ENCODE data around the gene DRICH1. TPM values are rescaled to one million over a fixed set of nuclear protein-coding genes. Genes with fewer than 3 reads are reported as not detected.
A peak's percentile ranks its signal among the peaks of the same experiment; 100 is the strongest.
"Not testable (repeated sequence)": the region's sequence is repeated elsewhere in the genome, so short reads cannot be mapped to it uniquely, and the experiment has no call there.

Gene DRICH1
- total RNA-seq, 3 donors from 2014 or later = 0.65 to 1.9 (median 0.85) TPM

DNA sequence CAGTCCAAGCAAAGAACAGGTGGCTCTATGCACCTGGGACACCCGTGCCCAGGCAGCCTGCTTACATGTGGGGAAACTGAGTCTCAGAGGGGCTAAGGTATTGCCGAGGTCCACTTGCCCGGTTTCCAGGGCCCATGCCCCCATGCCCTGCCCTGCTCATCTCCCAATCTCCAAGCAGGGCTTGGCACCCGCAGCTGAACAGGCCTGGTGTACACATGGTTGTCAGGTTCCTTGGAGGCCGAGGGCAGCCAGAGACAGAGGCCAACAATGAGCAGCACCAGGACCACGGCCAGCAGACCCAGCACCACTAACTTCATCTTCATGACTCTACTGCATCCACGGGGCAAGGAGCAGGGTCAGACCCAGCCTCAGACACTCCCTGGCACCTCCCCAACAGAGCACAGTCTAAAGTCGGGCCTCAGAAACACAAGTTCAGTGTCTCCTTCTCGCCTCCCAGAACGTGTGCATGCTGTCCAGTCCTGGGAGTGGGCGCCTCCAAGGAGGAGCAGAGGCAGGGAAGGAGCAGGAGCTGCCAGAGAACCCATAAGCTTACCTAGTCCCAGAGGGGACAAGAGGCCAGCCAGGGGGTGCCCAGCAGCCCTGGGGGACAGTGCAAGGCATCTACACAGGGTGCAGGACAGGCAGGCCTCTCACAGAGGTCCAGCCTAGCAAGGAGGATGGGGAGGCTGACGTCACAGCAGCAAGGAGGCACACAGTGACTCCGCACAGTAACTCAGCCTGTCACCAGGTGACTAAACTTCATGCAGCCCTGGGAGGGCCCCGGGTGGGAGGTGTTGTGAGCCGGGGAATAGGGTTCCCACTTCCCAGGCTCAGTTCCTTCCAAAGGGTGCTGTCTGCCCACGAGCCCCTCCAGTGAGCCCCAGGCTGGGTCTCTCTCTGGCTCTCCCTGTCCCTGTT lies 38.5 kb upstream of the DRICH1 start:
- no peak overlapping the region for H3K4me3 ChIP-seq
- H3K36me3 ChIP-seq (ENCODE audit: low read depth) = no peaks in the 10 kb centered on the region
- intact Hi-C loops (cut with DNase I, micrococcal nuclease) = no loop called here
- DNase-seq (peak in 1 of 3 donors; percentile 32), ATAC-seq (no peak)
- no peaks in the 10 kb centered on the region for H3K4me1 ChIP-seq (ENCODE audit: low read depth)
- no peak for TF ChIP-seq CTCF (IDR thresholded peaks at IDR 0.05)
- no peaks in the 10 kb centered on the region for H3K9me3 ChIP-seq

DNA sequence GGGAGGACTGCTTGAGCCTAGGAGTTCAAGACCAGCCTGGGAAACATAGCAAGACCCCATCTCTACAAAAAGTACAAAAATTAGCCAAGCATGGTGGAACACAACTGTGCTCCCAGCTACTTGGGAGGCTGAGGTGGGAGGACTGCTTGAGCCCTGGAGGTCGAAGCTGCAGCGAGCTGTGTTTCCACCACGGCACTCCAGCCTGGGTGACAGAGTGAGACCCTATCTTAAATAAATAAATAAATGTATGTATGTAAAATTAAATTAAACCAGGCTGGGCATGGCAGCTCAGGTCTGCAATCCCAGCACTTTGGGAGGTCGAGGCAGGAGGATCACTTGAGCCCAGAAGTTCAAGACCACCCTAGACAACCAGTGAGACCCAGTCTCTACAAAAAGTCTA lies 28.3 kb upstream of the DRICH1 start:
- peak in 1 of 3 donors; percentile 7 for DNase-seq
- intact Hi-C loops (cut with DNase I, micrococcal nuclease); ATAC-seq; H3K9me3 ChIP-seq; H3K36me3 ChIP-seq (ENCODE audit: low read depth); H3K4me1 ChIP-seq (ENCODE audit: low read depth); H3K4me3 ChIP-seq: not testable (repeated sequence)

GRCh38 chr22:23657727-23658126 lies 25.6 kb upstream of the DRICH1 start:
- no peak overlapping the region for H3K4me3 ChIP-seq
- DNase-seq (no peak), ATAC-seq (no peak)
- no peak for TF ChIP-seq CTCF (IDR thresholded peaks at IDR 0.05)
- intact Hi-C loops (cut with DNase I, micrococcal nuclease) = no loop called here
- H3K4me1 ChIP-seq (ENCODE audit: low read depth) = no peaks in the 10 kb centered on the region
- H3K9me3 ChIP-seq = no peaks in the 10 kb centered on the region
- no peaks in the 10 kb centered on the region for H3K36me3 ChIP-seq (ENCODE audit: low read depth)

- no peak for TF ChIP-seq CTCF (IDR thresholded peaks at IDR 0.05)
- DNase-seq (no peak), ATAC-seq (no peak)
- intact Hi-C loops (cut with DNase I, micrococcal nuclease) = no loop called here
- H3K4me3 ChIP-seq = no peak overlapping the region
- H3K36me3 ChIP-seq (ENCODE audit: low read depth) = no peaks in the 10 kb centered on the region
- no peaks in the 10 kb centered on the region for H3K9me3 ChIP-seq
- no peaks in the 10 kb centered on the region for H3K4me1 ChIP-seq (ENCODE audit: low read depth)
These were observed 23.9 kb upstream of the DRICH1 start for GRCh38 chr22:23655891-23656475.

- H3K4me1 ChIP-seq (ENCODE audit: low read depth) = no peaks in the 10 kb centered on the region
- intact Hi-C loops (cut with DNase I, micrococcal nuclease) = no loop called here
- DNase-seq (no peak), ATAC-seq (no peak)
- no peak overlapping the region for H3K4me3 ChIP-seq
- no peak for TF ChIP-seq CTCF (IDR thresholded peaks at IDR 0.05)
- H3K9me3 ChIP-seq = no peaks in the 10 kb centered on the region
- H3K36me3 ChIP-seq (ENCODE audit: low read depth) = no peaks in the 10 kb centered on the region
These were observed 20.6 kb upstream of the DRICH1 start for GRCh38 chr22:23652711-23653110.

- intact Hi-C loops (cut with DNase I, micrococcal nuclease) = no loop called here
- DNase-seq (no peak), ATAC-seq (no peak)
- Histone ChIP-seq H3K4me1 (ENCODE audit: low read depth) (no peaks in the 10 kb centered on the region), H3K36me3 (ENCODE audit: low read depth) (no peaks in the 10 kb centered on the region), H3K9me3 (no peaks in the 10 kb centered on the region), H3K4me3 (no peak overlapping the region)
- TF ChIP-seq CTCF (IDR thresholded peaks at IDR 0.05) = no peak
These were observed 20.2 kb upstream of the DRICH1 start for GRCh38 chr22:23652286-23652685.
